ENCODE results near the gene CXCR6.

CXCR6 gene

GRCh38 chr3:45969116-45969515, 25.9 kb downstream of the CXCR6 start:
- no peak for DNase-seq (ENCODE audit: low spot score)

- no peak for DNase-seq (ENCODE audit: low spot score)
Measured at GRCh38 chr3:45969953-45970352, 26.7 kb downstream of the CXCR6 start.

- DNase-seq (ENCODE audit: low spot score), result peak; percentile 22
Measured at GRCh38 chr3:45972534-45973402, 29.5 kb downstream of the CXCR6 start.

- no peak for DNase-seq (ENCODE audit: low spot score)
Measured at GRCh38 chr3:45974686-45975085, 31.4 kb downstream of the CXCR6 start.

- DNase-seq (ENCODE audit: low spot score), result no peak
Measured at GRCh38 chr3:45975686-45976085, 32.4 kb downstream of the CXCR6 start.

- DNase-seq (ENCODE audit: low spot score), result peak; percentile 40
Measured at GRCh38 chr3:45976191-45977091, 33.2 kb downstream of the CXCR6 start.

- peak; percentile 70 for DNase-seq (ENCODE audit: low spot score)
Measured at GRCh38 chr3:45978006-45978761, 34.9 kb downstream of the CXCR6 start.

GRCh38 chr3:45979378-45979777, 36.1 kb downstream of the CXCR6 start:
- no peak for DNase-seq (ENCODE audit: low spot score)

GRCh38 chr3:45980229-45980813, 37.1 kb downstream of the CXCR6 start:
- DNase-seq (ENCODE audit: low spot score), result peak; percentile 25

GRCh38 chr3:45980819-45981218, 37.6 kb downstream of the CXCR6 start:
- no peak for DNase-seq (ENCODE audit: low spot score)

GRCh38 chr3:45981346-45982074, 38.2 kb downstream of the CXCR6 start:
- DNase-seq (ENCODE audit: low spot score), result peak; percentile 22

GRCh38 chr3:45983770-45984169, 40.5 kb downstream of the CXCR6 start:
- DNase-seq (ENCODE audit: low spot score), result no peak

GRCh38 chr3:45984331-45985312, 41.4 kb downstream of the CXCR6 start:
- no peak for DNase-seq (ENCODE audit: low spot score)

- no peak for DNase-seq (ENCODE audit: low spot score)
Measured at GRCh38 chr3:45985532-45986302, 42.5 kb downstream of the CXCR6 start.

GRCh38 chr3:45986303-45986982, 43.2 kb downstream of the CXCR6 start:
- DNase-seq (ENCODE audit: low spot score), result no peak

GRCh38 chr3:45987368-45988291, 44.4 kb downstream of the CXCR6 start:
- no peak for DNase-seq (ENCODE audit: low spot score)

- no peak for DNase-seq (ENCODE audit: low spot score)
Measured at GRCh38 chr3:45988362-45988761, 45.1 kb downstream of the CXCR6 start.

All from CD4-positive, alpha-beta T cell treated with Interleukin-15 for 4 hours (primary cell).